ENCODE measurements around the gene HNF1B. TPM values are rescaled to one million over a fixed set of nuclear protein-coding genes. Genes with fewer than 3 reads are reported as not detected.

Gene HNF1B
- total RNA-seq, 1 donor from 2014 or later, result 29.8 TPM

DNA sequence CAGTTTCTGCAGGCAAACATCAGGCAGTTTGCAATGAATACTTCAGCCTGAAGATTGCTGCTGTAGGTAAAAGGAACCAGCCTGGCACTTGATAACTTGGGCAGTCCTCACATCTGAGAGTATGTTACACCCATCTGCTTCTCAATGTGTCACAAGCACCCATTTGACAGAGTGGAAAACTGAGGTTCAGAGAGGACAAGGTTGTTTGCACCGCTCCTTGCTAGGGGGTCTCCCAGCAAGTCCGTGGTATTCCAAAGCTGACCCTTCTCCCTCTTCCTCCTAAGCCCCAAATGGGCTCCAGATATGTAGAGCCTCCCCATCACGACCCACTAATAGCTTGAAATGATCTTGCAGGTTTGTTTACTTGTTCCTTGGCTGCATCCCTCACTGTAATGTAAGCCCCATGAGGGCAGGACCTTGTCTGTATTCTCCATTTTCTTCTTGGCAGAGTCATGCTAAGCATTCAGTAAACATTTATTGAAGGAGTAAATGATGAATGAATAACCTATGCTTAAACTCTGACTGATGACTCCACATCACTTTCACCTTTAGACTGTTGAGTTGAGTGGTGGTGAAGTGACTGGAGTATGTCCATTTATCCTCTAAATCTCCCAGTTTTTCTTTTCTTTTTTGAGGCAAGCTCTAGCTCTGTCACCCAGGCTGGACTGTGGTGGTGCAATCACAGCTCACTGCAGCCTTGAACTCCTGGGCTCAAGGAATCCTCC, 26.4 kb downstream of the HNF1B start:
- H3K4me3 ChIP-seq (ENCODE audit: low read depth, low read length), result no peak overlapping the region
- TF ChIP-seq, protein P1, sequence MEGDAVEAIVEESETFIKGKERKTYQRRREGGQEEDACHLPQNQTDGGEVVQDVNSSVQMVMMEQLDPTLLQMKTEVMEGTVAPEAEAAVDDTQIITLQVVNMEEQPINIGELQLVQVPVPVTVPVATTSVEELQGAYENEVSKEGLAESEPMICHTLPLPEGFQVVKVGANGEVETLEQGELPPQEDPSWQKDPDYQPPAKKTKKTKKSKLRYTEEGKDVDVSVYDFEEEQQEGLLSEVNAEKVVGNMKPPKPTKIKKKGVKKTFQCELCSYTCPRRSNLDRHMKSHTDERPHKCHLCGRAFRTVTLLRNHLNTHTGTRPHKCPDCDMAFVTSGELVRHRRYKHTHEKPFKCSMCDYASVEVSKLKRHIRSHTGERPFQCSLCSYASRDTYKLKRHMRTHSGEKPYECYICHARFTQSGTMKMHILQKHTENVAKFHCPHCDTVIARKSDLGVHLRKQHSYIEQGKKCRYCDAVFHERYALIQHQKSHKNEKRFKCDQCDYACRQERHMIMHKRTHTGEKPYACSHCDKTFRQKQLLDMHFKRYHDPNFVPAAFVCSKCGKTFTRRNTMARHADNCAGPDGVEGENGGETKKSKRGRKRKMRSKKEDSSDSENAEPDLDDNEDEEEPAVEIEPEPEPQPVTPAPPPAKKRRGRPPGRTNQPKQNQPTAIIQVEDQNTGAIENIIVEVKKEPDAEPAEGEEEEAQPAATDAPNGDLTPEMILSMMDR (conservative IDR thresholded peaks at IDR 0.05; ENCODE audit: low read depth, low read length), result no peak

DNA sequence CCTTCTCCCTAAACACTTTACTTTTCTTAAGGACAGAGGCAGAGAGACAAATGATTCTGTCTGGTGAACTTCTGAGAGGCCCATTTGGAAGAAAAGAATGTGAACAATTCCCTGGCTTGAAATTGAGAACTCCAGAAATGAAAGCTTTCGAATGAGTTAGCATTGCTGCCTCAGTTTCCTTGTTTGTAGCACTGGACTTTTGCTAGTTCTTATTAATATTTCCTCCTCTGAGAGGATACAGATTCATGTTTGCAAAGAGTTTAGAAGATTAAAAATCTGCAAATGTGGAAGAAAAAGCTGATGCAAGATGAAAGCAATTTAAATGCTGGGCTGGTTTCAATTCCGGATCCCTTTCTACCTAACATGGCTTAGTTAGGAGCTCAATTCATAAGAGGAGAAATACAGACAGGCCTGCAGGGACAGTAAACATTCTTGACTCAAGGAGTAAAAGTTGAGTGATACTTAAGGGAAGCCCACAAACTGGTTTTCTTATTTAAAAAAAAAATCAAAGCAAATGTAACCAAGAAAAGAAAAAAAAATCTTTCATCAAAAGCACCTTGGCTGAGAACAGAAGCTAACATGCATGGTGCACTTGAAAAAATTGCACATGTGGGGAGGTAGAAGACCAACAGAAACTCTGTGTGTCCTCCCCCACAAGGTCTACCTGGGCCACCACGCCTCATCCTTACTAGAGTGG, 27.1 kb downstream of the HNF1B start:
- H3K4me3 ChIP-seq (ENCODE audit: low read depth, low read length), result no peak overlapping the region
- TF ChIP-seq, protein P1 (conservative IDR thresholded peaks at IDR 0.05; ENCODE audit: low read depth, low read length), result no peak

More for the DNA sequence above, 26.4 kb downstream of the HNF1B start:
- no peak for DNase-seq (ENCODE audit: low read depth)

DNA sequence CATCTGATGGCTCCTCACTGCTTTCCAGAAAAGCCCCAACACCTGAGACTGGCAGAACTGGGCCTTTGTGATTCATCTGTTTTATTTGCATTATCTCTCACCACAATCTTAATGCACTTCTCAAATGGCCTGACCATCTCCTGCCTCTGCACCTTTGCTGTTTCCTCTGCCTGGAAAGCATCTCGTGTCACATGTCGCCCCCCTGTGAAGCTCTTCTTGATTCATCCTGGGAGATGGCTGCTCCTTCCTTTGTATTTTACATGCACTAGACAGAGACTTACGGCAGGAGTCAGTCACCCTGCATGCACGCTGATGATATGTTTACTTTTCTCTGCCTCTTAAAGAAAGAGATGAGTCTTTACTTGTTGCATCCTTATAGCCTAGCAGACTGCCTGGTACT, 30.0 kb downstream of the HNF1B start:
- H3K4me3 ChIP-seq (ENCODE audit: low read depth, low read length), result no peak overlapping the region
- TF ChIP-seq, protein P1 (conservative IDR thresholded peaks at IDR 0.05; ENCODE audit: low read depth, low read length), result no peak
- no peak for DNase-seq (ENCODE audit: low read depth)

More for the DNA sequence above, 27.1 kb downstream of the HNF1B start:
- DNase-seq (ENCODE audit: low read depth), result no peak

DNA sequence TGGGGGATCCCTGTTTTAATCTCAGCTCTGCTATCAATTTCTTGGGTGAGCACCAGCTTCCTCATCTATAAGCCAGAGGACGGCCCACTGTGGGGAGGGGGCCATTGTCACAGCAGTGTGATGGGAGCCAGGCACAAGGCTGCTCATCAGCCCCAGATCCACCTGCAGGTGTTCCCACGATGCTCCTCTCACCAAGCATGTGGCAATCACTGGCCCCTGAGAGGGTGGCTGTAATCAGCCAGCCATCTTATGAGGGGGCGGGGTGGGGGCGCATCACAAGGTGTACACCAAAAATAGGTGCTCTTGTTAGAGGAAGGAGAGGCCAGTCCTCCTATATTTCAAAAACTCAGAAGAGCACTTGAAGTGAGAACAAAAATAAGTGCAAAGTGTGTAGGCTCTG, 31.2 kb downstream of the HNF1B start:
- no peak for DNase-seq (ENCODE audit: low read depth)
- no peak overlapping the region for H3K4me3 ChIP-seq (ENCODE audit: low read depth, low read length)

DNA sequence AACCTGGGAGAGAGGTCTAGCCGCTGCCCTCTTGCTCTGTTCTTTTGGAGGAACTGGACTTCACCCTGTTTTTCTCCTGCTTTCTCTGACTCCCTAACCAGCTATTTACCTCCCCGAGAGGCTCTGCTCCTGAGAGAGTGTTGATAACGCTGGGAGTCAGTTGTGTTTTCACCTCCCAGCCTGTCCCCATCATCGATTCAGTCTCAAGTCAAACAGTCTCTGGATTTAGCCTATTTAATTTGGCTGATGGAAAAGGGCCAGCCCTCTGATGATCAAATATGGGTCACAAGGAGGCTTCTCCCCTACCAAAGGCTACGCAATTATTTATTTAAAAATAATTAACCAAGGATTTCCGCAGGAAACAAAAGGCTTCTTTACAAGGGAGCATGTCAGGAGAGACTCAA, 31.8 kb downstream of the HNF1B start:
- no peak for DNase-seq (ENCODE audit: low read depth)
- TF ChIP-seq, protein P1 (conservative IDR thresholded peaks at IDR 0.05; ENCODE audit: low read depth, low read length), result no peak
- no peak overlapping the region for H3K4me3 ChIP-seq (ENCODE audit: low read depth, low read length)

More for the DNA sequence above, 31.2 kb downstream of the HNF1B start:
- TF ChIP-seq, protein P1 (conservative IDR thresholded peaks at IDR 0.05; ENCODE audit: low read depth, low read length), result no peak

DNA sequence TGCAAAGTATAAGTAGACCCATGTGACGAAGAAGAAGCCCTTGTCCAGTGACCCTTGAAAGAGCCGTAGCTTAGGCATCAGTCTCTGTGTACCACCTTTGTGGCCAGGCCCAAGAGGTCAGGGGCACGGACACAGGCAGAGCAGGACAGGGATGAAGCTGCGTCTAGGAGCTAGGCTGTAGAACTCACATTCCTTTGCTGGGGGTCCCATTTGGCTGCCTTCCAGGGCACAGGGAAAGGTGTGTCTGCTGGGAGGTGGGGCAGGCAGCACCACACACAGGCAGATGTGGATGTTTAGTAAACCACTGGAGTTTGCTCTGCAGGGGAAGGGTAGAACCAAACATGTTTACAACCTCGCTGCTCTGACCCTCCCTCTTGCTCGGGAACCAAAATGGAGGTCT, 33.7 kb downstream of the HNF1B start:
- no peak overlapping the region for H3K4me3 ChIP-seq (ENCODE audit: low read depth, low read length)
- TF ChIP-seq, protein P1 (conservative IDR thresholded peaks at IDR 0.05; ENCODE audit: low read depth, low read length), result no peak
- no peak for DNase-seq (ENCODE audit: low read depth)
